GM20431 (cell line): ENCODE data around the gene AKAP9.
"Not testable (repeated sequence)": the region's sequence is repeated elsewhere in the genome, so short reads cannot be mapped to it uniquely, and the experiment has no call there.

Experiments used
- in situ Hi-C: fragments of 300-500 bp; cut with MseI, MboI; formaldehyde crosslinking; loops from one replicate; pipeline ENCODE4 v1.15.0; 2020; ENCODE audit warnings: low sequenced_read_pairs; ENCODE audit not compliant: unreplicated experiment

The AKAP9 gene

DNA sequence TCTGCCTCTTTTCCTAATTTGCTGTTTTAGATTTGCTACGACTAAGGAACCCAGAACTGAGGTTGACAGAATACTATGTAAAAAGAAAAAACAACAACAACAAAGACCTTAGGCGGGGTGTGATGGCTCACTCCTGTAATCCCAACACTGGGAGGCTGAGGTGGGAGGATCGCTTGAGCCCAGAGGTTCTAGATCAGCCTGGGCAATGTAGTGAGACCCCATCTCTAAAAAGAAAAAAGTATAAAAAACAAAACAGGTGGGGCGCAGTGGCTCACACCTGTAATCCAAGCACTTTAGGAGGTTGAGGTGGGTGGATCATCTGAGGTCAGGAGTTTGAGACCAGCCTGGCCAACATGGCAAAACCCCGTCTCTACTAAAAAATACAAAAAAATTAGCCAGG lies 4.3 kb downstream of the AKAP9 start:
- in situ Hi-C loops: not testable (repeated sequence)

DNA sequence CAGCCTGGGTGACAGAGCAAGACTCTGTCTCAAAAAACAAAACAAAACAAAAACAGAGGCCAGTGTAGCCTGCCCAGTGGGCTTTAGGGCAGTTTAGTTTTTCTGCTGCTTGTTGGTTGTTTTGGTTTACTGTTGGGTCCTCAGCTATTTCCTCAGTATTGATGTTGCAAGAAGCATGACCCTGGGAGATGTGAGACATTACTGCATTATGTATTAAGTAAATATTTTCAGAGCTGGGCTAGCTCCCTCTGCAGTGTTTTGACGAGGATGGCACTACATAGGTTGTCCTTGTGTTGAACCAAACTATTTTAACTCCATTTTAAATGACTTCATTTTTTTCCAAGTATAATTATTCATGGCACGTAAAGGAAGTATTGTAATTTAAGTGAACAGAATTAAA lies 4.8 kb downstream of the AKAP9 start:
- in situ Hi-C loops: no loop called here

DNA sequence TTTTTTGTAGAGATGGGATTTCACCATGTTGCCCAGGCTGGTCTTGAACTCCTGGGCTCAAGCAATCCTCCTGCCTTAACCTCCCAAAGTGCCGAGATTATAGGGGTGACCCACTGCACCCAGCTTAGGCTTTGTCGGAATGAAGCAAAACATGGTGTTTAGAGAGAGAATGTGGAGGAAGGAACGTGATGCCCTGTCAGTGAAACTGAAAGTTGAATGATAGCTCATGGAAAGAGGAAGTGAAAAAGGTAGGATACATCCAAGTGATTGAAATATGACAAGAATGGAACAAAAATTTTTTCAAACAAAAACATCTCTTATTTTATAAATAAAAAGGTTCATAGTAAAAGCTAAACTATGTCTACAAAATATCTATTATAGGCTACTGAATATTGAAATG lies 5.9 kb downstream of the AKAP9 start:
- in situ Hi-C loops: no loop called here

DNA sequence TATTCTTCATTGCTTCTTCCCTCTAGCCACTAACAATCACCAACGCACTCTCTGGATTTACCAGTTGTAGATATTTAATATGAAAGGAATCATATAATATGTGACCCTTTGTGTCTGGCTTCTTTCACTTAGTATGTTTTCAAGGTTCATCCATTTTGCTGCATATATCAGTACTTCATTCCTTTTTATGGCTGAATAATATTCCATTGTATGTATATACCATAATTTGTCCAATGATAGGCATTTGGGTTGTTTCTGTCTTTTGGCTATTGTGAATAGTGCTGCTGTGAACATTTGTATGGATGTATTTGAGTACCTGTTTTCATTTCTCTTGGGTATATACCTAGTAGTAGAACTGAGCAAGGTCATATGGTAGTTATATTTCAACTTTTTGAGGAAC lies 7.3 kb downstream of the AKAP9 start:
- in situ Hi-C loops: no loop called here

DNA sequence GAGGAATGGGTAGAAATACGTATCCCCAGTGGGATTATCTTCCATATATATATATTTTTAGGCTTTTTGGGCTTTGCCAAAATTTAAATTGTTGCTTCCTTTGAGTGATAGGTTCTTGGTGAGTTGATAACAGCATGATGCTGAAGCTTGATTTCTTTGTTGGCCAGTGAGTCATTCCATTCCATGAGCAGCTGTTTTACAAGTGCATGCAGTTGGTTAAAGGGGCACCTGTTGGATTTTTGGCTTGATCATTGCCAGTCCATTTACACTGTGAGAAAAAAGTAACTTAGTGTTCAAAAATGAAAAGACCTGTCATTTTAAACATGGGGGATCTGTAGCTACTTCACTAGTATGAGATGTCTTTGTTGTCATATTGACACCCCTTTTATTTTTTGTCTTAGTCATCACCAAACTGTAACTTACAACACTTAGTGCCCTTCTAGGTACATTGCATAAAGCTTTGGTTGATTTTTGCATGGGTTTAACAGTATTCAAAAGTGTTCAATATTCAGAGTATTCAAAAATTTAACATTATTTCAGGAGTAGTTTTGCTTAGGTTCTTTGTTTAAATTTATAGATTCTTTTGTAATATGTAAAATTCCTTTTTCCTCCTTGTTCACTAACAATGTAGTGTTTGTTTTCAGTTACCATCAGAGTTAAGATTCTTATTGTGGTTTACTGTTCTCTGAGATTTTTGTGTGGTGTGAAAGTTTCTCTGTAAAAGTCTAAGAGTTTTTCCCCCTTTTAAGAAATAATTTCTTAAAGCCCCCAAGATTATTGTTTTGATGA lies 8.8 kb downstream of the AKAP9 start:
- in situ Hi-C loops: no loop called here

DNA sequence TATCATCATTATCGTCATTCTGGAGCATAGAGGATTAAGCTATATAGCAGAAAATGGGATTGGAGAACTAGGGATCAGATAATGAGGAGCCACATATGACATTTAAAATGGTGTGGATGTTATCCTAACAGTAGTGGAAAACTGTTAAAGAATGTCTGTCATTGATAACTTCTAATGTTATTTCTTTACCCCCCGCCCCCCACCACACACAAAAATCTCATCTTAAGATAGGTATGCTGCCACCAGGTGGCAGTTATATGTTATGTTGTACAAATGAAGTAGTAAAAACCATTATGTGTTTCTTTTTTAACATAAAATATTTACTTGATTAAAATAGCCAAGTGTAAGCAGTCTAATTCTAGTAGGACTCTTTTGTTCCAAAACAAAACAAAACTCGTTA lies 13.0 kb downstream of the AKAP9 start:
- in situ Hi-C loops: no loop called here

DNA sequence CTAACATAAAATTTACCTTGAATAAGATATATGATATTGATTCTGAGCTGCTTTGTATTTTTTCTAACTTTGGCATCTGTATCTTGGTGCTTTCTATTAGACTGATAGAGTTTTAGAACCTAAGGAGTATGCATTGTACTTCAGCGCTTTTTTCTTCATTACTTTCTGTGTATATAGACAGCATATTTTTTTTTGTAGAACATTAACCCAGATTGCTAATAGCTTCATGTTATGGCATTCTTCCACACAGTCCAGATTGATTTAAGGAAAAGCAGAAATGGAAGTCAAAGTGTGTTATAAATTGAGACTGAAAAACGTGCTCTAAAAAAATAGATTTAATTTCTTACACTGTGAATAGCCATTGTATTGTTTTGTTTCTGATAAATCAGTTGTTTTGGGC lies 15.8 kb downstream of the AKAP9 start:
- in situ Hi-C loops: not testable (repeated sequence)

GRCh38 chr7:91957232-91957631 lies 16.6 kb downstream of the AKAP9 start:
- in situ Hi-C loops: no loop called here

DNA sequence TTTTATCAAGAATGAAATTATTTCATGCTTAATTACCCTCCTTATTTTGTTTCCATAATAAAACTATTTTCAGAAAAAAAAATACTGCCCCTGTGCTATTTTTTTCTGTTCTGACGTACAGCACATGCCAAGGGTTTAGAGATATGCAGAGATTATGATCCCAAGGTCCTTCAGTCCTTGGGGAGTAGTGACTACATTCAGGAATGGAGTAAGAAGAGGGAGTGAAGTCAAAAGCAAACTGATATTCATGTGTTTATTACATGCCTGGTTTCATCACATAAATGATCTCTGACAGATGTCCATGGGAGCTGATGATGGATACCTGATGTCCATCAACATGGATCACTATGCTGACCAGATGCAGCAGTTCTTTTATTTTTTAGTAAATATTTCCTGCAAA lies 17.2 kb downstream of the AKAP9 start:
- in situ Hi-C loops: no loop called here

GRCh38 chr7:91959023-91959422 lies 18.4 kb downstream of the AKAP9 start:
- in situ Hi-C loops: no loop called here

- in situ Hi-C loops: no loop called here
Observed at GRCh38 chr7:91961816-91962215, 21.2 kb downstream of the AKAP9 start.

GRCh38 chr7:91962419-91962818 lies 21.8 kb downstream of the AKAP9 start:
- in situ Hi-C loops: no loop called here

DNA sequence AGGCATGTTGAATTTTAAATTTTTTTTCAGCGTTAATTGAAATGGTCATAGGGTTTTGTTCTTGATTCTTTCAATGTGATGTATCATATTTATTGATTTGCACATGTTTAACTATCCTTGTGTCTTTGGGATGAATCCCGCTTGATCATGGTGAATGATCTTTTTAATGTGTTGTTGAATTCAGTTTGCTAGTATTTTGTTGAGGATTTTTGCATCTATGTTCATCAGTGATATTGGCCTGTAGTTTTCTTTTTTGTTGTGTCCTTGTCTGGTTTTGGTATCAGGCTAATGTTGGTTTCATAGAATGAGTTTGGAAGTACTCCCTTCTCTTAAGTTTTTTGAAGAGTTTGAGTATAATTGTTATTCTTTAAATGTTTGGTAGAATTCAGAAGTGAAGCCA lies 26.9 kb downstream of the AKAP9 start:
- in situ Hi-C loops: not testable (repeated sequence)

DNA sequence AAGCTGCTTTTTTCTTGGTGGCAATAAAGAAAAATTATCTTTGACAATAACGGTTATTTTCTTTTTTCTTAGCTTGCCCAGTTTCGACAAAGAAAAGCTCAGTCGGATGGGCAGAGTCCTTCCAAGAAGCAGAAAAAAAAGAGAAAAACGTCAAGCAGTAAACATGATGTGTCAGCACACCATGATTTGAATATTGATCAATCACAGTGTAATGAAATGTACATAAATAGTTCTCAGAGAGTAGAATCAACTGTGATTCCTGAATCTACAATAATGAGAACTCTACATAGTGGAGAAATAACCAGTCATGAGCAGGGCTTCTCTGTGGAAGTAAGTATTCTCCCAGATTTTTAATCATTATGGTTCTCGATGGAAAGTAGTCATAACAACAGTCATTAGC lies 33.0 kb downstream of the AKAP9 start:
- in situ Hi-C loops: no loop called here

DNA sequence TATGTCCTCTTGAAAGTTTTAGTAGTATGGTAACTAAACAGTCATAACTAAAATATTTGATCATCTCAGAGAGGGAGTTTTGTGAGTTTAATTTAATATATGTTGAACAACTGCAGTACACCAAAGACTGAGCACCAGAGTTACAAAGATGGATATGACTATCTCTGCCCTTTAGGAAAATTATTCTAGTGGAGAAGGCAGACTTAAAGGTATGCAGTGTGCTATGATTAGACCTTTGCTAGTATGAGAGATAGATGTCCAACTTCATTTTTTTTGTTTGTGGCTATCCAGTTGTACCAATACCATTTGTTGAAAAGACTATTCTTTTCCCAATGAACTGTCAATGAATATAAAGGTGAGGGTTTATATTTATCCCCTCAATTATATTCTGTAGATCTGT lies 33.4 kb downstream of the AKAP9 start:
- in situ Hi-C loops: no loop called here

DNA sequence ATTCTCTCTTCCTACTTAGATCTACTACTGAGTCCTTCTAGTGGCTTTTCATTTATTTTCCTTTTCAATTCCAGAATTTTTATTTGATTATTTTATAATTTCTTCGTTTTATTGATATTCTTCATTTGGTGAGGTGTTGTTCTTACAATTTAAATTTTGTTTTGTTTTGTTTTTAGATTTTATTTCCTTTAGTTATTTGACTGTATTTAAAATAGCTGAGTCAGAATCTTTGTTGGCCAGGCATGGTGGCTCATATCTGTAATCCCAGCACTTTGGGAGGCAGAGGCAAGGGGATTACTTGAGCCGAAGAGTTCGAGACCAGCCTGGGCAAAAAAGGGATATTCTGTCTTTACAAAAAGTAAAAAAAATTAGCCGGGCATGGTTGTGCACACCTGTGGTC lies 36.1 kb downstream of the AKAP9 start:
- in situ Hi-C loops: no loop called here

GRCh38 chr7:91979590-91979989 lies 38.9 kb downstream of the AKAP9 start:
- in situ Hi-C loops: no loop called here

GRCh38 chr7:91982352-91982751 lies 41.7 kb downstream of the AKAP9 start:
- in situ Hi-C loops: not testable (repeated sequence)

DNA sequence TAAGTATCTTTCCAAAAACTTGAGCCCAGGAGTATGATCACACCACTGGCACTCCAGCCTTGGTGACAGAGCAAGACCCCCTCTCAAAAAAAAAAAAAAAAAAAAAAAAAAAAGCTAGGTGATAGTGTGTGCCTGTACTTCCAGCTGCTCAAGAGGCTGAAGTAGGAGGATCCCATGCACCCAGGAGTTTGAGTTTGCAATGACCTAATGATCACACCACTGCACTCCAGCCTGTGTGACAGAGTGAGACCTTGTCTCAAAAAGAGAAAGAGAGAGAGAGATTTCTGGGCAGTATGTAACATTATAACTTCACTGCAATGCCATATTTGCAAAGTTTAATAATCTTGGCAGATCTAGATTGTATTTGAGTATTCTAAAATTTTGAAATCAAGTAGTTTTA lies 47.6 kb downstream of the AKAP9 start:
- in situ Hi-C loops: no loop called here

DNA sequence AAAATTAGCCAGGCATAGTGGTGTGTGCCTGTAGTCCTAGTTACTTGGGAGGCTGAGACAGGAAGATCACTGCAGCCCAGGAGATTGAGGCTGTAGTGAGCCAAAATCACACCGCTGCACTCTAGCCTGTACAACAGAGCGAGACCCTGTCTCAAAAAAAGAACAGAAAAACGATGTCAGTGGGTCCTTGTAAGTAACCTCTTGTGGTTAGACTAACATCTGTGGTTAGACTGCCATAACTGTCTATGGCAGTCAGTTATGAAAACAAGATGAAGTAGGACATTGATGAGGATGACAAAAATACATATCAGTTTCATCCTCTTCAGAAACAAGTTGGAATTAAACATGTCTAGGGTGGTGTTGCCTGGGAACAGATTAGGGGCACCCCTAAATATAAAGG lies 53.3 kb downstream of the AKAP9 start:
- in situ Hi-C loops: no loop called here

- in situ Hi-C loops: no loop called here
Observed at GRCh38 chr7:91995391-91996105, 54.9 kb downstream of the AKAP9 start.
